Right atrium auricular region (tissue), 2 donors: Measurements from ENCODE around the gene RWDD1. TPM values are rescaled to one million over a fixed set of nuclear protein-coding genes. Genes with fewer than 3 reads are reported as not detected.
"Not testable (repeated sequence)": the region's sequence is repeated elsewhere in the genome, so short reads cannot be mapped to it uniquely, and the experiment has no call there.

Experiments
- DNase-seq: peaks from one replicate; pipeline ENCODE4 v3.0.0-alpha.2; 2019; ENCODE audit warnings: low spot score
- H3K27ac ChIP-seq, 2 donors: fragments of 200-600 bp; sonication (generic); 1 replicate in 1 of 2; 2 replicates in 1 of 2; pipeline ENCODE4 v1.5.1; 2016 to 2019
- H3K27me3 ChIP-seq, 2 donors: fragments of 200-600 bp; sonication (generic); one replicate each; pipeline versions ENCODE4 v1.5.1 to v1.6.0; 2017 to 2019
- H3K36me3 ChIP-seq: fragments of 200-600 bp; sonication (generic); one replicate; pipeline ENCODE4 v1.5.1; 2016
- H3K4me1 ChIP-seq, 2 donors: fragments of 200-600 bp; sonication (generic); one replicate each; pipeline versions ENCODE4 v1.5.1 to v1.6.0; 2017 to 2019
- H3K4me3 ChIP-seq, 2 donors: fragments of 200-600 bp; sonication (generic); 1 replicate in 1 of 2; 2 replicates in 1 of 2; pipeline ENCODE4 v1.5.1; 2017 to 2019; ENCODE audit warnings: mild to moderate bottlenecking in 1 of 2, moderate library complexity in 1 of 2
- H3K9me3 ChIP-seq, 2 donors: fragments of 200-600 bp; sonication (generic); one replicate each; pipeline ENCODE4 v1.5.1; 2019
- total RNA-seq, 2 donors: library from RNA; depleted of rRNA; stranded (reverse); fragments of >200 nt; gene quantifications; one replicate each; pipeline ENCODE4 v1.1.0, GENCODE V29; 2016
- TF ChIP-seq, protein P1 (sequence below), 2 donors: fragments of 200-600 bp; sonication (generic); IDR thresholded peaks; one replicate each; pipeline ENCODE4 v1.5.1; 2019; ENCODE audit warnings: antibody characterized with exemption in 2 of 2

RWDD1 gene
- total RNA-seq, 2 donors from 2014 or later, result 42.2 to 46.9 TPM

GRCh38 chr6:116586738-116587137, 15.4 kb downstream of the RWDD1 start:
- Histone ChIP-seq H3K4me3 (no peak overlapping the region), H3K27ac (no peak overlapping the region), H3K27me3 (no peaks in the 10 kb centered on the region), H3K9me3 (no peaks in the 10 kb centered on the region), H3K4me1 (no peaks in the 10 kb centered on the region), H3K36me3 (peaks cover 53% of the 10 kb centered on the region)
- DNase-seq, result no peak
- TF ChIP-seq, protein P1, sequence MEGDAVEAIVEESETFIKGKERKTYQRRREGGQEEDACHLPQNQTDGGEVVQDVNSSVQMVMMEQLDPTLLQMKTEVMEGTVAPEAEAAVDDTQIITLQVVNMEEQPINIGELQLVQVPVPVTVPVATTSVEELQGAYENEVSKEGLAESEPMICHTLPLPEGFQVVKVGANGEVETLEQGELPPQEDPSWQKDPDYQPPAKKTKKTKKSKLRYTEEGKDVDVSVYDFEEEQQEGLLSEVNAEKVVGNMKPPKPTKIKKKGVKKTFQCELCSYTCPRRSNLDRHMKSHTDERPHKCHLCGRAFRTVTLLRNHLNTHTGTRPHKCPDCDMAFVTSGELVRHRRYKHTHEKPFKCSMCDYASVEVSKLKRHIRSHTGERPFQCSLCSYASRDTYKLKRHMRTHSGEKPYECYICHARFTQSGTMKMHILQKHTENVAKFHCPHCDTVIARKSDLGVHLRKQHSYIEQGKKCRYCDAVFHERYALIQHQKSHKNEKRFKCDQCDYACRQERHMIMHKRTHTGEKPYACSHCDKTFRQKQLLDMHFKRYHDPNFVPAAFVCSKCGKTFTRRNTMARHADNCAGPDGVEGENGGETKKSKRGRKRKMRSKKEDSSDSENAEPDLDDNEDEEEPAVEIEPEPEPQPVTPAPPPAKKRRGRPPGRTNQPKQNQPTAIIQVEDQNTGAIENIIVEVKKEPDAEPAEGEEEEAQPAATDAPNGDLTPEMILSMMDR (IDR thresholded peaks at IDR 0.05), result no peak

DNA sequence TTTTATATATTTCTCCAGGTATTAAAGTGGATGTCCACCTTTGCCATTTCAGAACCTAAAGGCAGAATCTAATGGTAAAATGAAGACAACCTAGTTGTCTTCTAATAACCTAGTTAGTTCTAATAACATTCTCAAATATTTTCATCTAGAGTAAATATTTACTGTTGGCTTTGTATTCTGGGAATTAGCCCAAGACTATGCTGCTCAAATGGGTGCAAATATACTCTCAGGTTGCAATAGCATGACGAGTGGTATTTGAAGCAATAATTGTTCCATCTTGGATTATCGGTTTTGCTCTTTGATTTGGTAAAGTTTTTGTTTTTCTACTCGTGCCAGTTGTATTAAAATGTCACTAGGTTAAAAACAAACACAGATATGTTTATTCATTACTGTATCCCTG, 23.9 kb downstream of the RWDD1 start:
- H3K4me1 ChIP-seq, result no peaks in the 10 kb centered on the region
- H3K4me3 ChIP-seq, result no peak overlapping the region
- H3K9me3 ChIP-seq, result no peaks in the 10 kb centered on the region
- TF ChIP-seq, protein P1 (IDR thresholded peaks at IDR 0.05), result no peak
- no peak overlapping the region for H3K27ac ChIP-seq
- DNase-seq, result no peak
- H3K36me3 ChIP-seq, result peaks cover 51% of the 10 kb centered on the region
- H3K27me3 ChIP-seq, result no peaks in the 10 kb centered on the region

GRCh38 chr6:116596815-116597214, 25.5 kb downstream of the RWDD1 start:
- H3K27me3 ChIP-seq, result no peaks in the 10 kb centered on the region
- H3K36me3 ChIP-seq, result peaks cover 40% of the 10 kb centered on the region
- no peak for DNase-seq
- H3K4me3 ChIP-seq, result no peak overlapping the region
- no peak overlapping the region for H3K27ac ChIP-seq
- H3K9me3 ChIP-seq, result no peaks in the 10 kb centered on the region
- H3K4me1 ChIP-seq, result no peaks in the 10 kb centered on the region
- TF ChIP-seq, protein P1 (IDR thresholded peaks at IDR 0.05), result no peak

GRCh38 chr6:116603916-116604315, 32.6 kb downstream of the RWDD1 start:
- not testable (repeated sequence) for H3K27ac ChIP-seq, H3K9me3 ChIP-seq, DNase-seq, H3K4me3 ChIP-seq, H3K27me3 ChIP-seq, H3K4me1 ChIP-seq
- peaks cover 11% of the 10 kb centered on the region for H3K36me3 ChIP-seq

- not testable (repeated sequence) for H3K9me3 ChIP-seq, H3K4me1 ChIP-seq, H3K27me3 ChIP-seq, H3K27ac ChIP-seq, H3K4me3 ChIP-seq, DNase-seq
- H3K36me3 ChIP-seq, result peaks cover 11% of the 10 kb centered on the region
These were observed 33.6 kb downstream of the RWDD1 start for GRCh38 chr6:116604868-116605267.

- Histone ChIP-seq H3K36me3 (peaks cover 11% of the 10 kb centered on the region), H3K9me3 (no peaks in the 10 kb centered on the region), H3K27me3 (no peaks in the 10 kb centered on the region), H3K4me3 (no peak overlapping the region), H3K4me1 (no peaks in the 10 kb centered on the region), H3K27ac (no peak overlapping the region)
- DNase-seq, result no peak
- TF ChIP-seq, protein P1 (IDR thresholded peaks at IDR 0.05), result no peak
These were observed 34.6 kb downstream of the RWDD1 start for GRCh38 chr6:116605935-116606334.

DNA sequence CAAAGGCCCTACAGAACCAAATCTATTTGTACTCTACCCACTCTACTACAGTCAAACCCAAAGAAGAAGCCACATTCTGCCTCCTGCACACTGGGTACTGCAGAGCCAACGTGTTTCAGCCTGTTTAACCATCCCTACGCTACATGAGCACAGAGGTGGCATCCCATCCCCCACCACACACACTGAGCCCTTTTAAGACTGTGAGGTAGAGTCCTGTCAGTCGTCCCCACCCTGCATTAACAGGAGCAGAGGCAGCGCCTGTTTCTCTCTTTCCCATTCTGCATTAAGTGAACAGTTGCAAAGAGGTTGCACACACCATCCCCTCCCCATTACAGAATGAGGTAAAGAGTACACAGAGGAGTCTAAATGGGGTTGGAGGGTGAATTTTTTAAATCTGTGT, 39.8 kb downstream of the RWDD1 start:
- no peak for DNase-seq
- H3K27ac ChIP-seq, result no peak overlapping the region
- no peaks in the 10 kb centered on the region for H3K36me3 ChIP-seq
- no peaks in the 10 kb centered on the region for H3K27me3 ChIP-seq
- no peak overlapping the region for H3K4me3 ChIP-seq
- TF ChIP-seq, protein P1 (IDR thresholded peaks at IDR 0.05), result no peak
- no peaks in the 10 kb centered on the region for H3K4me1 ChIP-seq
- H3K9me3 ChIP-seq, result no peaks in the 10 kb centered on the region
